ENCODE results near the gene AWAT2. TPM values are rescaled to one million over a fixed set of nuclear protein-coding genes. Genes with fewer than 3 reads are reported as not detected.

AWAT2 gene
- total RNA-seq, 1 experiment from 2014 or later, result not detected

DNA sequence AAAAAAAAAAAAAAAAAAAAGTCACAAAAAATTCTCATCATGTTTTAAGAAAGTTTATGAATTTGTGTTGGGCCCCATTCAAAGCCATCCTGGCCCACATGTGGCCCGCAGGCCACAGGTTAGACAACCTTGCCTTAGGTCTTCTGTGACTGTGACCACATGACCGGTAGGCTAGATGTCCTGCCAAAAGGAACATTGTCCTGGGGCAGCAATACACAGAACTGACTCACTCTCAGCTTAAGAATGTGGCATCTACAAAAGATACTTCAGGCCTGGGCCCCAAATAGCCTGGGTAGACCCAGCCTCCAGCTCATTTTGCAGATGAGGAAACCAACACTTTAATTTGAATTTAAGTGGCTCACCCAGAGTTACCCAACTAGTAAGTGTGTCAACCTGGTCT, 10.0 kb downstream of the AWAT2 start:
- no peak overlapping the region for H3K27ac ChIP-seq
- no peaks in the 10 kb centered on the region for H3K9me2 ChIP-seq (ENCODE audit: insufficient read depth)
- no peaks in the 10 kb centered on the region for H3K36me3 ChIP-seq (ENCODE audit: low read depth)
- no peaks in the 10 kb centered on the region for H4K20me1 ChIP-seq (ENCODE audit: insufficient read depth)
- CTCF ChIA-PET, result interaction anchor here (0.6 kb wide), 1 partner anchor 190 kb away, joined by 3 read pairs; no protein-coding TSS in a partner anchor
- intact Hi-C loops (cut with micrococcal nuclease; ENCODE audit: unreplicated experiment), result no loop called here
- H3K4me3 ChIP-seq, result no peak overlapping the region
- no peak for DNase-seq
- no peak overlapping the region for H3K4me2 ChIP-seq
- no peak overlapping the region for H2AFZ ChIP-seq
- H3K27me3 ChIP-seq (ENCODE audit: insufficient read depth, low read depth), result no peaks in the 10 kb centered on the region
- BruUV-seq (replicated peaks), result no TSS peak
- no peaks in the 10 kb centered on the region for H3K4me1 ChIP-seq (replicated peaks; ENCODE audit: insufficient read depth)
- no peaks in the 10 kb centered on the region for H3K9me3 ChIP-seq (ENCODE audit: insufficient read depth, low read depth)
- TF ChIP-seq CTCF (conservative IDR thresholded peaks at IDR 0.05) (no peak), EZH2 (IDR thresholded peaks at IDR 0.05; ENCODE audit: low read depth) (no peak)
- H3F3A ChIP-seq (ENCODE audit: insufficient read depth, low read depth), result no peaks in the 10 kb centered on the region
- no peaks in the 10 kb centered on the region for H3K79me2 ChIP-seq (ENCODE audit: low read depth)
- POLR2A ChIA-PET (ENCODE audit: unreplicated experiment), result no interaction called here

DNA sequence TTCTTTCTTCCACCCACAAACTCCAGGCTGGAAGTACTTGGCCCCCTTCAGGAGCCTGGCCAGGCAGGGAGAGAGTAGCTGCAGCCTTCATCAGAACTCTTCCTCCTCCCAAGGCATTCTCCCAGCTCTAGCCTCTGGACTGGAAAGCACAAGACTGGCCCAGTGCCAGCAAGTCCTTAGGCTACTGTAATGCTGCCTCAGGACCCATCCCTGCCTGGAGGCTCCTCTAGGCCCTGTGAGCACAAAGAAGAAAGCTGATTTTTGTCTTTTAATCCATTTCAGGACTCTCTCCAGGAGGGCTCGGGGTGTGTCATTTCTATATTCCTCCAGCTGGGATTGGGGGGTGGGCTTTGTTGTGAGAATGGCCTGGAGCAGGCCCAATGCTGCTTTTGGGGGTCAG, 10.8 kb downstream of the AWAT2 start:
- no peaks in the 10 kb centered on the region for H3K9me2 ChIP-seq (ENCODE audit: insufficient read depth)
- no peaks in the 10 kb centered on the region for H3F3A ChIP-seq (ENCODE audit: insufficient read depth, low read depth)
- H3K4me2 ChIP-seq, result no peak overlapping the region
- H3K27me3 ChIP-seq (ENCODE audit: insufficient read depth, low read depth), result no peaks in the 10 kb centered on the region
- H3K36me3 ChIP-seq (ENCODE audit: low read depth), result no peaks in the 10 kb centered on the region
- no peaks in the 10 kb centered on the region for H3K79me2 ChIP-seq (ENCODE audit: low read depth)
- H4K20me1 ChIP-seq (ENCODE audit: insufficient read depth), result no peaks in the 10 kb centered on the region
- no peaks in the 10 kb centered on the region for H3K9me3 ChIP-seq (ENCODE audit: insufficient read depth, low read depth)
- intact Hi-C loops (cut with micrococcal nuclease; ENCODE audit: unreplicated experiment), result no loop called here
- no peak overlapping the region for H2AFZ ChIP-seq
- POLR2A ChIA-PET (ENCODE audit: unreplicated experiment), result no interaction called here
- no peak overlapping the region for H3K27ac ChIP-seq
- no peak overlapping the region for H3K4me3 ChIP-seq
- no TSS peak for BruUV-seq (replicated peaks)
- TF ChIP-seq CTCF (conservative IDR thresholded peaks at IDR 0.05) (no peak), EZH2 (IDR thresholded peaks at IDR 0.05; ENCODE audit: low read depth) (no peak)
- no peaks in the 10 kb centered on the region for H3K4me1 ChIP-seq (replicated peaks; ENCODE audit: insufficient read depth)
- DNase-seq, result no peak
- CTCF ChIA-PET, result interaction anchor here (0.6 kb wide), 1 partner anchor 189 kb away, joined by 3 read pairs; no protein-coding TSS in a partner anchor

DNA sequence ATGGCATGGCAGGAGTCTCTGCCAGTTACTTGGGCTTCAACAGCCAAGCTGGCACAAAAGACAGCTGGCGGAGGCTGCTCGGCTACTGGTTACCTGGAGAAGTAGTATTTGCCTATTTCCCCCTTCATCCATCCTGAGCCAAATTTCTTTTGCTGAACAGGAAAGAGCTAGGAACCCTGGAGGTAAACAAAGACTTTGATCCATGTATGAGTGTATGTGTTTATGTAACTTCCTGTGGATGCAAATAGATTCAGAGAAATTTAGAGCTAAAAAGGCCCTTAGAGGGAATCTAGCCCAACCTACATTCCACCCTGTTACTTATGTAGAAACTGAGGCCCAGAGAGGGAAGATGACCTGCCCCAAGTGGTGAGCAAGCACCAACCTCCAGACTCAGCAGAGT, 11.2 kb downstream of the AWAT2 start:
- no TSS peak for BruUV-seq (replicated peaks)
- intact Hi-C loops (cut with micrococcal nuclease; ENCODE audit: unreplicated experiment), result no loop called here
- TF ChIP-seq EZH2 (IDR thresholded peaks at IDR 0.05; ENCODE audit: low read depth) (no peak), CTCF (conservative IDR thresholded peaks at IDR 0.05) (no peak)

More for the DNA sequence above, 11.2 kb downstream of the AWAT2 start:
- H3K9me3 ChIP-seq (ENCODE audit: insufficient read depth, low read depth), result no peaks in the 10 kb centered on the region
- H4K20me1 ChIP-seq (ENCODE audit: insufficient read depth), result no peaks in the 10 kb centered on the region
- no peak overlapping the region for H3K27ac ChIP-seq
- DNase-seq, result no peak
- ChIA-PET CTCF (no interaction called here), POLR2A (ENCODE audit: unreplicated experiment) (no interaction called here)
- no peaks in the 10 kb centered on the region for H3K36me3 ChIP-seq (ENCODE audit: low read depth)
- no peaks in the 10 kb centered on the region for H3K79me2 ChIP-seq (ENCODE audit: low read depth)
- H2AFZ ChIP-seq, result no peak overlapping the region
- no peak overlapping the region for H3K4me3 ChIP-seq
- H3K4me2 ChIP-seq, result no peak overlapping the region
- no peaks in the 10 kb centered on the region for H3K27me3 ChIP-seq (ENCODE audit: insufficient read depth, low read depth)
- H3K9me2 ChIP-seq (ENCODE audit: insufficient read depth), result no peaks in the 10 kb centered on the region
- H3F3A ChIP-seq (ENCODE audit: insufficient read depth, low read depth), result no peaks in the 10 kb centered on the region
- H3K4me1 ChIP-seq (replicated peaks; ENCODE audit: insufficient read depth), result no peaks in the 10 kb centered on the region
